ENCODE measurements around the gene WDFY4. TPM values are rescaled to one million over a fixed set of nuclear protein-coding genes. Genes with fewer than 3 reads are reported as not detected.

The WDFY4 gene
- polyA plus RNA-seq, 1 of the 3 experiments (the other 2 are of a cell fraction), result not detected

- no peaks in the 10 kb centered on the region for H3K27me3 ChIP-seq (ENCODE audit: insufficient read depth)
- TF ChIP-seq ELF1 (IDR thresholded peaks at IDR 0.05) (no peak), USF2 (IDR thresholded peaks at IDR 0.05; ENCODE audit: borderline replicate concordance, low read depth, low read length) (no peak), MEF2A (IDR thresholded peaks at IDR 0.05; ENCODE audit: borderline replicate concordance, low read depth) (no peak), TAF1 (IDR thresholded peaks at IDR 0.05; ENCODE audit: borderline replicate concordance, low read depth, low read length) (no peak), MAX (IDR thresholded peaks at IDR 0.05; ENCODE audit: low read depth) (no peak), GATA2 (CRISPR knock-in tag; IDR thresholded peaks at IDR 0.05) (no peak), TCF12 (IDR thresholded peaks at IDR 0.05) (no peak), FOXJ3 (CRISPR knock-in tag; IDR thresholded peaks at IDR 0.05) (no peak)
- H3K27ac ChIP-seq (ENCODE audit: low read depth in 2 of 2, low read length in 1 of 2), result no peak overlapping the region
- POLR2A ChIA-PET, result no interaction called here
- no peaks in the 10 kb centered on the region for H3K9me2 ChIP-seq
- no peaks in the 10 kb centered on the region for H3K9me3 ChIP-seq
- H3K4me2 ChIP-seq, result no peak overlapping the region
- WGBS (ENCODE audit: low lambda C conversion rate), result 59% methylated on average over 10 of the region's 10 CpGs
- no peaks in the 10 kb centered on the region for H4K20me1 ChIP-seq (ENCODE audit: insufficient read depth)
- no peak overlapping the region for H2AFZ ChIP-seq (ENCODE audit: low read depth)
- H3K36me3 ChIP-seq (replicated peaks in 1 of 2; ENCODE audit: control insufficient read depth in 1 of 2, insufficient read depth in 2 of 2, low read length in 1 of 2), result no peaks in the 10 kb centered on the region
- no peak overlapping the region for H3K4me3 ChIP-seq (ENCODE audit: low read depth in 2 of 2, low read length in 1 of 2)
- H3K9ac ChIP-seq, result no peak overlapping the region
- no peaks in the 10 kb centered on the region for H3K4me1 ChIP-seq (ENCODE audit: control insufficient read depth in 1 of 2, insufficient read depth in 2 of 2, low read depth in 1 of 2, low read length in 1 of 2)
- no peaks in the 10 kb centered on the region for H3F3A ChIP-seq (replicated peaks; ENCODE audit: insufficient read depth)
- CTCF ChIA-PET, result no interaction called here
- H3K79me2 ChIP-seq (ENCODE audit: insufficient read depth), result no peaks in the 10 kb centered on the region
- DNase-seq, result no peak
Observed at GRCh38 chr10:48772059-48772458, 87.4 kb downstream of the WDFY4 start.

GRCh38 chr10:48773580-48773979 lies 88.9 kb downstream of the WDFY4 start:
- Histone ChIP-seq H3F3A (replicated peaks; ENCODE audit: insufficient read depth) (no peaks in the 10 kb centered on the region), H3K4me1 (ENCODE audit: control insufficient read depth in 1 of 2, insufficient read depth in 2 of 2, low read depth in 1 of 2, low read length in 1 of 2) (no peaks in the 10 kb centered on the region), H3K9me2 (no peaks in the 10 kb centered on the region), H4K20me1 (ENCODE audit: insufficient read depth) (no peaks in the 10 kb centered on the region), H3K4me3 (ENCODE audit: low read depth in 2 of 2, low read length in 1 of 2) (no peak overlapping the region), H3K9ac (no peak overlapping the region), H3K9me3 (no peaks in the 10 kb centered on the region), H2AFZ (ENCODE audit: low read depth) (no peak overlapping the region), H3K27me3 (ENCODE audit: insufficient read depth) (no peaks in the 10 kb centered on the region), H3K36me3 (replicated peaks in 1 of 2; ENCODE audit: control insufficient read depth in 1 of 2, insufficient read depth in 2 of 2, low read length in 1 of 2) (no peaks in the 10 kb centered on the region), H3K4me2 (no peak overlapping the region), H3K79me2 (ENCODE audit: insufficient read depth) (no peaks in the 10 kb centered on the region), H3K27ac (ENCODE audit: low read depth in 2 of 2, low read length in 1 of 2) (no peak overlapping the region)
- no peak for TF ChIP-seq JUND (IDR thresholded peaks at IDR 0.05)
- no peak for TF ChIP-seq GABPA (IDR thresholded peaks at IDR 0.05; ENCODE audit: low read depth)
- TF ChIP-seq MEF2A (IDR thresholded peaks at IDR 0.05; ENCODE audit: borderline replicate concordance, low read depth), result no peak
- TF ChIP-seq TEAD4 (IDR thresholded peaks at IDR 0.05; ENCODE audit: borderline replicate concordance, insufficient read depth), result no peak
- TF ChIP-seq EZH2phosphoT487 (IDR thresholded peaks at IDR 0.05; ENCODE audit: borderline replicate concordance, low read depth), result no peak
- TF ChIP-seq ELF1 (IDR thresholded peaks at IDR 0.05), result no peak
- TF ChIP-seq RCOR1 (IDR thresholded peaks at IDR 0.05; ENCODE audit: low read length), result no peak
- TF ChIP-seq IRF3 (IDR thresholded peaks at IDR 0.05; ENCODE audit: low read depth, low read length), result no peak
- no peak for TF ChIP-seq FOXJ3 (CRISPR knock-in tag; IDR thresholded peaks at IDR 0.05)
- no peak for TF ChIP-seq RAD21 (IDR thresholded peaks at IDR 0.05; ENCODE audit: low read length)
- no peak for TF ChIP-seq TCF12 (IDR thresholded peaks at IDR 0.05)
- no peak for TF ChIP-seq EP300 (IDR thresholded peaks at IDR 0.05; ENCODE audit: borderline replicate concordance in 1 of 2, low read depth in 1 of 2, low read length in 1 of 2)
- TF ChIP-seq NFIC (IDR thresholded peaks at IDR 0.05; ENCODE audit: borderline replicate concordance), result no peak
- TF ChIP-seq ZBTB33 (IDR thresholded peaks at IDR 0.05; ENCODE audit: borderline replicate concordance, low read depth), result no peak
- no peak for TF ChIP-seq RFX5 (IDR thresholded peaks at IDR 0.05; ENCODE audit: low read length)
- WGBS (ENCODE audit: low lambda C conversion rate), result 44% methylated on average over 2 of the region's 4 CpGs
- POLR2A ChIA-PET, result no interaction called here
- CTCF ChIA-PET, result no interaction called here
- DNase-seq, result no peak
